AG04449 (cell line): ENCODE data around the gene TBXA2R.
A peak's percentile ranks its signal among the peaks of the same experiment; 100 is the strongest.

ENCODE experiments used
- CTCF ChIA-PET: fragments of 350-600 bp; formaldehyde crosslinking; extraction: SDS; loops from one replicate; lab custom pipeline; 2021; ENCODE audit warnings: antibody characterized with exemption; lab: Yijun Ruan, JAX
- POLR2A ChIA-PET: fragments of 400-600, 350-600 bp; formaldehyde crosslinking; extraction: SDS; loops from one replicate; lab custom pipeline; 2020; ENCODE audit warnings: antibody characterized with exemption, inconsistent platforms; lab: Yijun Ruan, JAX
- DNase-seq: peaks from one replicate; pipeline ENCODE4 v3.0.0-alpha.2; 2010; ENCODE audit warnings: low read depth, low spot score
- H3K4me3 ChIP-seq: 2 replicates; pipeline ENCODE4 v1.5.1; 2011; ENCODE audit warnings: low read depth, mild to moderate bottlenecking, control low read depth, low read length
- CTCF ChIP-seq: IDR thresholded peaks from one replicate; pipeline ENCODE4 v1.5.1; 2011; ENCODE audit warnings: mild to moderate bottlenecking, moderate library complexity, low read length, control low read depth, inconsistent platforms; ENCODE audit not compliant: insufficient read depth; ENCODE audit errors: missing control alignments

Gene TBXA2R

GRCh38 chr19:3563709-3564524, 42.8 kb downstream of the TBXA2R start:
- ChIA-PET CTCF (interaction anchor here (0.9 kb wide), 1 partner anchor 19 kb away, joined by 3 read pairs; no protein-coding TSS in a partner anchor), POLR2A (interaction anchor here (0.8 kb wide), 1 partner anchor 211 kb away, joined by 3 read pairs; no protein-coding TSS in a partner anchor)
- no peak overlapping the region for H3K4me3 ChIP-seq
- DNase-seq, result no peak
- no peak for TF ChIP-seq CTCF

- no peak for TF ChIP-seq CTCF
- DNase-seq, result peak; percentile 40
- CTCF ChIA-PET, result interaction anchor here (0.9 to 6.4 kb wide), 6 partner anchors 10 to 107 kb away, joined by 3 to 66 read pairs (median 4); no protein-coding TSS in a partner anchor
- peak within 1 kb of the TSS; percentile 86 for H3K4me3 ChIP-seq
- POLR2A ChIA-PET, result interaction anchor here (0.7 to 1.1 kb wide), 4 partner anchors 12 to 98 kb away, joined by 3 to 4 read pairs (median 3); no protein-coding TSS in a partner anchor
These were observed 49.0 kb downstream of the TBXA2R start, which contains the start of gene MFSD12 for GRCh38 chr19:3557461-3558248. MFSD12 (minus strand) TSS chr19:3557586; CDS start chr19:3557403, 183 bp downstream.

GRCh38 chr19:3556978-3557460, 49.7 kb downstream of the TBXA2R start:
- DNase-seq, result no peak
- TF ChIP-seq CTCF, result no peak
- peak overlapping the region; percentile 86 for H3K4me3 ChIP-seq
- ChIA-PET POLR2A (interaction anchor here (0.7 to 1.4 kb wide), 4 partner anchors 12 to 37 kb away, joined by 3 read pairs; no protein-coding TSS in a partner anchor), CTCF (interaction anchor here (0.8 to 6.4 kb wide), 6 partner anchors 9 to 108 kb away, joined by 3 to 66 read pairs (median 4); no protein-coding TSS in a partner anchor)

- TF ChIP-seq CTCF, result no peak
- no peak for DNase-seq
- ChIA-PET CTCF (interaction anchor here (0.8 to 6.4 kb wide), 6 partner anchors 9 to 108 kb away, joined by 3 to 66 read pairs (median 4); no protein-coding TSS in a partner anchor), POLR2A (interaction anchor here (0.6 to 1.4 kb wide), 5 partner anchors 12 to 52 kb away, joined by 3 to 4 read pairs (median 3); no protein-coding TSS in a partner anchor)
- H3K4me3 ChIP-seq, result peak overlapping the region; percentile 86
These were observed 50.2 kb downstream of the TBXA2R start for GRCh38 chr19:3556423-3556977.

- ChIA-PET POLR2A (interaction anchor here (0.6 to 1.4 kb wide), 3 partner anchors 11 to 53 kb away, joined by 3 to 4 read pairs (median 3); no protein-coding TSS in a partner anchor), CTCF (interaction anchor here (0.8 to 6.4 kb wide), 3 partner anchors 8 to 29 kb away, joined by 3 to 66 read pairs (median 7); no protein-coding TSS in a partner anchor)
- no peak for TF ChIP-seq CTCF
- peak overlapping the region; percentile 86 for H3K4me3 ChIP-seq
- no peak for DNase-seq
These were observed 50.8 kb downstream of the TBXA2R start for GRCh38 chr19:3555653-3556422.
